Left lung (tissue), 10 donors: ENCODE data around the gene APMAP. TPM values are rescaled to one million over a fixed set of nuclear protein-coding genes. Genes with fewer than 3 reads are reported as not detected.

Source experiments
- ATAC-seq: fragments of 200-7000 bp; cut with Tn5 transposase; one replicate; pipeline ENCODE4 v1.9.1; 2020; ENCODE audit warnings: moderate library complexity
- DNase-seq, 4 donors: peaks; one replicate each; pipeline ENCODE4 v3.0.0-alpha.2; 2013 to 2020
- H3K27ac ChIP-seq, 2 donors: fragments of 200-600 bp; sonication (generic) in 1 of 2; one replicate each; pipeline versions ENCODE4 v1.5.0 to v1.8.0; 2020 to 2021
- H3K27me3 ChIP-seq, 2 donors: fragments of 200-600 bp; sonication (generic) in 1 of 2; one replicate each; pipeline versions ENCODE4 v1.5.0 to v1.8.0; 2020 to 2021
- H3K36me3 ChIP-seq, 2 donors: fragments of 200-600 bp; sonication (generic) in 1 of 2; one replicate each; pipeline versions ENCODE4 v1.5.0 to v1.8.0; 2020 to 2021
- H3K4me1 ChIP-seq, 2 donors: fragments of 200-600 bp; one replicate each; pipeline ENCODE4 v1.8.0; 2021
- H3K4me3 ChIP-seq, 2 donors: fragments of 200-600 bp; sonication (generic) in 1 of 2; one replicate each; pipeline versions ENCODE4 v1.5.0 to v1.8.0; 2020 to 2021; ENCODE audit warnings: mild to moderate bottlenecking in 1 of 2
- H3K9me3 ChIP-seq, 2 donors: fragments of 200-600 bp; sonication (generic) in 1 of 2; one replicate each; pipeline versions ENCODE4 v1.5.0 to v1.8.0; 2020 to 2021
- intact Hi-C, 2 donors: fragments of 100-400 bp; cut with DNase I; formaldehyde crosslinking; loops; one replicate each; pipeline versions ENCODE4 v1.11.2 to v1.14.2; 2022
- polyA plus RNA-seq, 6 donors: library from polyadenylated mRNA; unstranded; fragments of 120-200 nt; gene quantifications; one replicate each; pipeline ENCODE4 v1.2.1, GENCODE V29; 2013; ENCODE audit not compliant: insufficient read length in 6 of 6
- total RNA-seq, 2 donors: library from RNA; stranded (reverse); fragmentation: NEBNext Ultra II Directional; extraction: Animal tissue kit (Norgen Biotek cat#: 25700); gene quantifications; one replicate each; pipeline ENCODE4 v1.2.1, GENCODE V29; 2021
- TF ChIP-seq, protein P1 (sequence below), 2 donors: fragments of 200-600 bp; sonication (generic) in 1 of 2; IDR thresholded peaks; one replicate each; pipeline versions ENCODE4 v1.5.0 to v1.8.0; 2021; ENCODE audit warnings: antibody characterized with exemption in 2 of 2
- donor health status: DM: no; HTN: yes; CAD: no.
- donor health status: DM: no; HTN: no; CAD: no.

APMAP gene
- total and polyA plus RNA-seq, 8 donors = 76.2 to 90.2 (median 83.1) TPM

DNA sequence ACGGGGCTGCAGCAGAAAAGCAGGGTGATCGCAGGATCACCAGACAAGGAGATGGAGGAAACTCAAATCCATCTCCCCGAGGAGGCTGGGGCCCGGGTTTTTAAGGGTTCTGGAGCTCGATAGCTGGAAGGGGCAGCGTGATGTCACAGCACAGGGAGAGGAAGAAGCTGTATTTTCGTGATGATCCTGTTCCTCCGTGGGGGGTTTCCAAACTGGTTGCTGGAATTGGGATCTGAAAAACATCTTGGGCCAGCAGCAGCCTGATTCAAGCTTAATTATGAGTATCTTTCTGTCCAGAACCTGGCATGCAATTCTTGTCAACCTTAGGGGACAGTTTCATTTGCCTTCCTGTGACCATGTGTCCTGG lies 39.4 kb downstream of the APMAP start:
- intact Hi-C loops = no loop called here
- Histone ChIP-seq H3K27me3 (peaks cover 0 to 27% of the 10 kb centered on the region in 2 donors), H3K4me3 (no peak overlapping the region), H3K36me3 (peaks cover 0 to 24% of the 10 kb centered on the region in 2 donors), H3K4me1 (peaks cover 0 to 53% of the 10 kb centered on the region in 2 donors), H3K9me3 (no peaks in the 10 kb centered on the region), H3K27ac (peak overlapping the region in 1 of 2 donors; percentile 84)
- no peak for DNase-seq
- ATAC-seq = no peak
- TF ChIP-seq, protein P1, sequence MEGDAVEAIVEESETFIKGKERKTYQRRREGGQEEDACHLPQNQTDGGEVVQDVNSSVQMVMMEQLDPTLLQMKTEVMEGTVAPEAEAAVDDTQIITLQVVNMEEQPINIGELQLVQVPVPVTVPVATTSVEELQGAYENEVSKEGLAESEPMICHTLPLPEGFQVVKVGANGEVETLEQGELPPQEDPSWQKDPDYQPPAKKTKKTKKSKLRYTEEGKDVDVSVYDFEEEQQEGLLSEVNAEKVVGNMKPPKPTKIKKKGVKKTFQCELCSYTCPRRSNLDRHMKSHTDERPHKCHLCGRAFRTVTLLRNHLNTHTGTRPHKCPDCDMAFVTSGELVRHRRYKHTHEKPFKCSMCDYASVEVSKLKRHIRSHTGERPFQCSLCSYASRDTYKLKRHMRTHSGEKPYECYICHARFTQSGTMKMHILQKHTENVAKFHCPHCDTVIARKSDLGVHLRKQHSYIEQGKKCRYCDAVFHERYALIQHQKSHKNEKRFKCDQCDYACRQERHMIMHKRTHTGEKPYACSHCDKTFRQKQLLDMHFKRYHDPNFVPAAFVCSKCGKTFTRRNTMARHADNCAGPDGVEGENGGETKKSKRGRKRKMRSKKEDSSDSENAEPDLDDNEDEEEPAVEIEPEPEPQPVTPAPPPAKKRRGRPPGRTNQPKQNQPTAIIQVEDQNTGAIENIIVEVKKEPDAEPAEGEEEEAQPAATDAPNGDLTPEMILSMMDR (IDR thresholded peaks at IDR 0.05) = no peak

DNA sequence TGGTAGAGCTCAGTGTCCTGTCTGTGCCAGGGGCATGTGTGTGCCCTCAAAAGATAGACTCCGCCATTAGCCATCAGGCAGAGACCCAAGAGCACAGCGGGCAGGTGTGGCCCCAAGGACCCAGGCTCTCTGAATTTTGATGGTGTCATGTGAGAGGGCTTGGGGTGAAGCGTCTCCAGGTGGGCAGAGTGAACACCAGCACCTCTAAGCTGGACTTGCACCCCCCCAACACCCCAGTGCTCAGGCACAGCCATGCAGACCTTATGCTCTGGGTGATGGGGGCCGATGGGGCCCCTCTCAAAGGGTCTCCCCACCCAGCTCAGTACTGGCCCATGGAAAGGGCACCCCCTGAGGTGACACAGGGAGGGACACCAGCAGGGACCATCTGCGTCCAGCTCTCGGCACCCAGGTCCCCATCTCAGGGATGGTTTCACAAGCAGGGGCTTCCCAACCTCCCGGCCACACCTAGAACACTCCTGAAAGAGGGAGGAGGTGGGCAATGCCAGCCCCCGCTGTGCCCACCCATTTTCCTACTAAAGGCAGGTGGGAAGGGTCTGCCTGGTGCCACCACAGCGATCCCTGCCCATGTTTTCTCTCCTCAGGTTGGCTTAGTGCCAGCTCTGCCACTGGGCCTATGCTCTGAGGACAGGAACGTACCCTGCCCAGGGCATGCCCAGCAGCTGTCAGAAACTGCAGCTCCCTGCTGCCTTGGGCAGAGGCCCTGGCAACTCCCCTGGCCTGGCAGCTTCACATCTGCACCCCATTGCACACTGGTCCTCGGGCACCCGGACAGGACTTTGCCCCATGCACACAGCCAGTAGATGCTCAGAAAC lies 40.0 kb downstream of the APMAP start:
- H3K4me3 ChIP-seq = no peak overlapping the region
- DNase-seq = no peak
- no peaks in the 10 kb centered on the region for H3K9me3 ChIP-seq
- TF ChIP-seq, protein P1 (IDR thresholded peaks at IDR 0.05) = no peak
- H3K36me3 ChIP-seq = peaks cover 0 to 18% of the 10 kb centered on the region in 2 donors
- H3K4me1 ChIP-seq = peaks cover 0 to 53% of the 10 kb centered on the region in 2 donors
- no peak for ATAC-seq
- intact Hi-C loops = no loop called here
- peaks cover 0 to 27% of the 10 kb centered on the region in 2 donors for H3K27me3 ChIP-seq
- H3K27ac ChIP-seq = peak overlapping the region in 1 of 2 donors; percentile 84

DNA sequence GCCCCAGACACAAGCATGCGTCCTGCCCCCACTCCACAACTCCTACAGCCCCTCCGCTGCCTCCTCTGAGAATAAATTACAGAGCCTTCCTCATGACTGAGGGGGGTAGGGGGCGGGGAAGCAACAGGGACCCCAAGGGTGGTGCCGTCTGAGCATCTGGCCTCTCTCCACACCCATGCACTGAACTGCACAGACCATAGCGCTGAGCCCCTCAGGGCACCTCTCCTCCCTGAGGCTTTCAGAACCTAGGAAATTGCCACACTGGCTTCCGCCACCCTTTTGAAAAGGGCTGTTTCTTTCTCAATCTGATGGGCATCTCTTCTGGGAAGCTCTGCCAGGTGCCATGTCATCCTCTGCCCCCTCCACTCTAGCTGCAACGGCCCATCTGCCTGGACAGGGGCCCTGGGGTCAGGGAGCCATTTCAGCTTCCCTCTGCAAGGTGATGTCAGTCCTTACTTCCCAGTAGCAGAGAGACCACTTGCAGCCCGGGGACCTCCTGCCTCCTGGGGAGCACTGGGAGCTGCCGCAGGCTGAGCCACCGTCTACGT lies 40.9 kb downstream of the APMAP start:
- peaks cover 0 to 11% of the 10 kb centered on the region in 2 donors for H3K36me3 ChIP-seq
- H3K4me3 ChIP-seq = peak overlapping the region in 1 of 2 donors; percentile 42
- peaks cover 0 to 27% of the 10 kb centered on the region in 2 donors for H3K27me3 ChIP-seq
- DNase-seq (no peak), ATAC-seq (no peak)
- peak overlapping the region in 1 of 2 donors; percentile 84 for H3K27ac ChIP-seq
- peaks cover 0 to 7% of the 10 kb centered on the region in 2 donors for H3K9me3 ChIP-seq
- TF ChIP-seq, protein P1 (IDR thresholded peaks at IDR 0.05) = no peak
- intact Hi-C loops = no loop called here
- peaks cover 0 to 53% of the 10 kb centered on the region in 2 donors for H3K4me1 ChIP-seq

DNA sequence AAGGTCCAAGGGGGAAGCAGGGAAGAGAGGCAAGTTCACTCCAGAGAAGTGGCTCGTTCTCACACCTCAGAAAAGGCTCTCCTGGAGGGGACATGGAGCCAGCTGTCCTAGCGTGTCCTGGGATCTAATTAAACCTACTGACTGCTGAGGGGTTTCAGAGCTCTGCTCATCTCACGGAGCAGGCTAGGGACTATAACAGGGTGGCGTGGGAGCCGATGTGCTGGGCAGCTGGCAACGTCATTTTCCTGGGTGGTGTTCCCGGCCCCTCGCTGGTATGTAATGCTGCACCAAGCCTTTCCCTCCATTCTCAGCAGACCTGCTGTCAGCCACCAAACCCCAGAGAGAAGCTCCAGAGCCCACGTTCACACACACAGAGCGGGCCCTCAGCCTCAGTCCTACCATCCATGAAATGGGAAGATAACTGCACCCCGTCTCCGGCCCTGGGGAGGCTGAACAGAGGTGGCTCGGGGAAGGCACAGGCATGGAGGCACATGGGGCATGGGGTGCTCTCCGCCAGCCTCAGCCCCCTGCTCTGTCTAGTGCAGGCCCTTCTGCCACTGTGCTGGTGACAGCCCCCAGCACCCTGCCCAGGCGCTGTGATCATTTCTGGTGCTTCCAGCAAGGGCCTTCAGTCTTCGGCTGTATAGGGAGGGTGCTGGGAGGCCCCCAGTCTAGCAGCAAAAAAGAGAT lies 41.6 kb downstream of the APMAP start:
- Histone ChIP-seq H3K9me3 (peaks cover 0 to 12% of the 10 kb centered on the region in 2 donors), H3K36me3 (peaks cover 0 to 5% of the 10 kb centered on the region in 2 donors), H3K27me3 (peaks cover 0 to 27% of the 10 kb centered on the region in 2 donors), H3K4me1 (peaks cover 0 to 53% of the 10 kb centered on the region in 2 donors), H3K4me3 (peak overlapping the region in 1 of 2 donors; percentile 42), H3K27ac (peak overlapping the region in 1 of 2 donors; percentile 84)
- no peak for ATAC-seq
- TF ChIP-seq, protein P1 (IDR thresholded peaks at IDR 0.05) = no peak
- intact Hi-C loops = no loop called here
- DNase-seq = no peak
